ENCODE results near the gene TNS1. TPM values are rescaled to one million over a fixed set of nuclear protein-coding genes. Genes with fewer than 3 reads are reported as not detected.

TNS1 gene
- total RNA-seq, 1 experiment from 2014 or later: 3.4 TPM

- H3K4ac ChIP-seq (ENCODE audit: low read depth, low read length): no peak overlapping the region
- H3K79me2 ChIP-seq (ENCODE audit: insufficient read depth, low read length): no peaks in the 10 kb centered on the region
- Mint-ChIP-seq H3K27me3 (ENCODE audit: low read depth) (peaks cover 51% of the 10 kb centered on the region), H3K36me3 (ENCODE audit: insufficient read depth in 1 of 3, low read depth in 3 of 3) (no peaks in the 10 kb centered on the region), H3K9me3 (no peaks in the 10 kb centered on the region), H3K4me1 (peaks cover 17 to 44% of the 10 kb centered on the region in 2 experiments), H3K4me3 (no peak overlapping the region), H3K27ac (no peak overlapping the region)
- WGBS (ENCODE audit: extremely low coverage, insufficient read length, low lambda C conversion rate): no CpG with 5 or more reads among the region's 11 CpGs
- no peaks in the 10 kb centered on the region; the same call in 1 of the 2 replicates for H3K4me1 ChIP-seq (ENCODE audit: insufficient read depth, low read length)
- no peak overlapping the region for H2BK15ac ChIP-seq (ENCODE audit: low read depth, low read length)
- H3K56ac ChIP-seq (ENCODE audit: insufficient read length, low read depth, low read length): no peak overlapping the region
- H3K4me2 ChIP-seq (ENCODE audit: insufficient read depth, insufficient read length, low read length): no peak overlapping the region
- H4K91ac ChIP-seq (ENCODE audit: insufficient read length, low read depth, low read length): no peak overlapping the region
- no peaks in the 10 kb centered on the region for H3K79me1 ChIP-seq (ENCODE audit: insufficient read depth, low read depth, low read length, poor library complexity, severe bottlenecking)
- H3K9ac ChIP-seq (ENCODE audit: extremely low read depth, insufficient read length, low read length): no peak overlapping the region
- no peak overlapping the region for H3K14ac ChIP-seq (ENCODE audit: insufficient read depth, low read length)
- peaks cover 7% of the 10 kb centered on the region; the same call in 1 of the 2 replicates for H3K27me3 ChIP-seq (ENCODE audit: insufficient read depth, low read length)
- H3K18ac ChIP-seq (ENCODE audit: insufficient read length, low read depth, low read length): no peak overlapping the region
- no peak overlapping the region for H2BK5ac ChIP-seq (ENCODE audit: insufficient read length, low read length)
- no peak overlapping the region for H2BK120ac ChIP-seq (ENCODE audit: low read depth, low read length, poor library complexity, severe bottlenecking)
- no peak for DNase-seq
- H3K9me3 ChIP-seq (ENCODE audit: control insufficient read depth, low read depth, low read length): no peaks in the 10 kb centered on the region
- H2BK20ac ChIP-seq (ENCODE audit: low read depth, low read length, poor library complexity, severe bottlenecking): no peak overlapping the region
- H3K23me2 ChIP-seq (ENCODE audit: insufficient read length, low read depth, low read length, poor library complexity, severe bottlenecking): no peaks in the 10 kb centered on the region
- H4K20me1 ChIP-seq (ENCODE audit: control insufficient read depth, insufficient read depth, insufficient read length): no peaks in the 10 kb centered on the region
- H2AFZ ChIP-seq (ENCODE audit: low read length): no peak overlapping the region
- no peak overlapping the region for H4K8ac ChIP-seq (replicated peaks; ENCODE audit: insufficient read length, low read depth, low read length)
- H2BK12ac ChIP-seq (ENCODE audit: insufficient read length, low read depth, low read length): no peak overlapping the region
- H3T11ph ChIP-seq (ENCODE audit: low read length): no peak overlapping the region
- no peak overlapping the region for H2AK5ac ChIP-seq (ENCODE audit: insufficient read length, low read length)
- H4K5ac ChIP-seq (ENCODE audit: insufficient read length, low read depth, low read length): no peak overlapping the region
- H3K27ac ChIP-seq (ENCODE audit: insufficient read length, low read depth, low read length): no peak overlapping the region
- no peak overlapping the region for H3K23ac ChIP-seq (ENCODE audit: insufficient read length, low read depth, low read length)
- TF ChIP-seq CTCF (conservative IDR thresholded peaks at IDR 0.05): no peak
Observed at GRCh38 chr2:218015586-218016521, 13.1 kb upstream of the TNS1 start.
